Panc1 (cell line): ENCODE data around the gene COG3. TPM values are rescaled to one million over a fixed set of nuclear protein-coding genes. Genes with fewer than 3 reads are reported as not detected.

Experiments
- ATAC-seq: fragments of 200-7000 bp; cut with Tn5 transposase; 2 replicates; pipeline ENCODE4 v1.9.1; 2020; ENCODE audit warnings: mild to moderate bottlenecking, moderate library complexity
- BruUV-seq: library from RNA; stranded (reverse); fragments of 400-500 nt; replicated peaks from 2 replicates; lab custom pipeline; 2021; lab: Mats Ljungman, UMichigan
- CTCF ChIA-PET: fragments of 300-600 bp; sonication (Branson Sonifier 250); formaldehyde crosslinking; loops from one replicate; lab custom pipeline; 2022; ENCODE audit warnings: antibody characterized with exemption; lab: Charles Lee
- POLR2A ChIA-PET: fragments of 300-600 bp; sonication (Branson Sonifier 250); formaldehyde crosslinking; loops from one replicate; lab custom pipeline; 2022; ENCODE audit warnings: antibody characterized with exemption; lab: Charles Lee
- DNase-seq: peaks from one replicate; pipeline ENCODE4 v3.0.0-alpha.2; 2010; ENCODE audit warnings: low read depth, low spot score
- H3K27ac ChIP-seq: 2 replicates; pipeline ENCODE4 v1.5.1; 2011; ENCODE audit warnings: mild to moderate bottlenecking, low read length, inconsistent platforms
- H3K27me3 ChIP-seq: fragments of 200-500 bp; sonication (Bioruptor generic); 2 replicates; pipeline ENCODE4 v1.6.0; 2014; ENCODE audit warnings: low read length, inconsistent platforms; ENCODE audit not compliant: control insufficient read depth, insufficient read depth
- H3K36me3 ChIP-seq: fragments of 200-500 bp; sonication (Bioruptor generic); 2 replicates; pipeline ENCODE4 v1.5.1; 2014; ENCODE audit warnings: inconsistent platforms, mild to moderate bottlenecking, low read length, moderate library complexity; ENCODE audit not compliant: control insufficient read depth, insufficient read depth
- H3K4me1 ChIP-seq: 2 replicates; pipeline ENCODE4 v1.5.1; 2011; ENCODE audit warnings: inconsistent platforms, mild to moderate bottlenecking, low read length, moderate library complexity; ENCODE audit not compliant: control insufficient read depth, insufficient read depth
- H3K4me3 ChIP-seq, 2 experiments: 2 replicates each; pipeline ENCODE4 v1.5.1; 2011 to 2012; ENCODE audit warnings: low read depth in 2 of 2, low read length in 2 of 2, mild to moderate bottlenecking in 2 of 2, inconsistent platforms in 1 of 2, moderate library complexity in 1 of 2
- H3K9me3 ChIP-seq: fragments of 200-500 bp; sonication (Bioruptor generic); 2 replicates; pipeline ENCODE4 v1.5.1; 2014; ENCODE audit warnings: low read depth, mild to moderate bottlenecking, inconsistent platforms, low read length, moderate library complexity; ENCODE audit not compliant: control insufficient read depth, insufficient read depth
- CTCF ChIP-seq: fragments of 450-650 bp; IDR thresholded peaks from 2 replicates; pipeline ENCODE4 v1.5.1; 2017; ENCODE audit warnings: mild to moderate bottlenecking
- POLR2AphosphoS5 ChIP-seq: IDR thresholded peaks from 2 replicates; pipeline ENCODE4 v1.6.1; 2012; ENCODE audit warnings: mild to moderate bottlenecking, low read depth, low read length, moderate library complexity
- REST ChIP-seq, 2 experiments: IDR thresholded peaks; 2 replicates each; pipeline ENCODE4 v1.6.1; 2011 to 2012; ENCODE audit warnings: low read depth in 2 of 2, control low read depth in 1 of 2, low read length in 1 of 2, mild to moderate bottlenecking in 1 of 2, moderate library complexity in 1 of 2; ENCODE audit not compliant: insufficient read depth in 1 of 2
- SIN3A ChIP-seq: IDR thresholded peaks from 2 replicates; pipeline ENCODE4 v1.6.1; 2012; ENCODE audit warnings: low read depth, mild to moderate bottlenecking, low read length, moderate library complexity, borderline replicate concordance; ENCODE audit not compliant: insufficient read depth
- TCF7L2 ChIP-seq: IDR thresholded peaks from 2 replicates; pipeline ENCODE4 v1.6.1; 2011; ENCODE audit warnings: mild to moderate bottlenecking, low read depth, low read length, inconsistent platforms
- in situ Hi-C: cut with HindIII; loops from 2 replicates; pipeline ENCODE4 v1.10.0; 2016; ENCODE audit warnings: low sequenced_read_pairs, low pct_unique_long_range_greater_than_20kb
- intact Hi-C: fragments of 100-400 bp; cut with micrococcal nuclease; formaldehyde crosslinking; loops from one replicate; pipeline ENCODE4 v1.10.0; 2022; ENCODE audit not compliant: unreplicated experiment
- total RNA-seq: library from RNA; stranded (reverse); gene quantifications from one replicate; pipeline ENCODE4 v1.2.1, GENCODE V29; 2021; ENCODE audit not compliant: unreplicated experiment

The COG3 gene
- total RNA-seq, 1 experiment from 2014 or later, result 13.6 TPM

DNA sequence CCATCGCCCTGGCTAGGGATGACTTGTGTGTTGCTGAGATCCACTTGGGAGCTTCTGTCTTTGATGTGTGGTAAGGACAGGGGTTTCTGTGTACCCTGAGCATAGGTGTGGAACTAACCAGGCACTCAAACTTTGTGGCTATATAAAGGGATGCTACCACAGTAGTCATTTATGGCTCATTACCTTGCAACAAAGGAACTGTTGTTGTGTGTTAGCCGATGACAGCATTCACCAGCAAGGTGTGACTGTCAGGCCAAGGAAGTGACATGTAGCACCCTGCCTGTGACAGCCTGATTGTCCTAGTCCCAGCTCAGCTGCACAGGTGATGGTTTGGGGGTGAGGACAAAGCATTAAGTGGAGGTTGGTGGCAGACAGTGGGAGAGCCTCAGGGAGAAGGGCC, 73.6 kb downstream of the COG3 start:
- Histone ChIP-seq H3K36me3 (peaks cover 4% of the 10 kb centered on the region; the same call in 1 of the 2 replicates), H3K27ac (no peak overlapping the region), H3K27me3 (no peaks in the 10 kb centered on the region), H3K4me1 (no peaks in the 10 kb centered on the region), H3K9me3 (no peaks in the 10 kb centered on the region), H3K4me3 (no peak overlapping the region)
- BruUV-seq, result no TSS peak
- TF ChIP-seq REST (IDR thresholded peaks at IDR 0.05; ENCODE audit: insufficient read depth in 1 of 2, low read depth in 2 of 2, low read length in 1 of 2), result no peak
- TF ChIP-seq CTCF, result no peak
- no peak for TF ChIP-seq SIN3A
- TF ChIP-seq POLR2AphosphoS5, result no peak
- TF ChIP-seq TCF7L2, result no peak
- in situ Hi-C loops (no loop called here), intact Hi-C loops (no loop called here)
- DNase-seq (no peak), ATAC-seq (peak; percentile 42; the same call in 1 of the 2 replicates)
- POLR2A ChIA-PET, result no interaction called here
- CTCF ChIA-PET, result no interaction called here

DNA sequence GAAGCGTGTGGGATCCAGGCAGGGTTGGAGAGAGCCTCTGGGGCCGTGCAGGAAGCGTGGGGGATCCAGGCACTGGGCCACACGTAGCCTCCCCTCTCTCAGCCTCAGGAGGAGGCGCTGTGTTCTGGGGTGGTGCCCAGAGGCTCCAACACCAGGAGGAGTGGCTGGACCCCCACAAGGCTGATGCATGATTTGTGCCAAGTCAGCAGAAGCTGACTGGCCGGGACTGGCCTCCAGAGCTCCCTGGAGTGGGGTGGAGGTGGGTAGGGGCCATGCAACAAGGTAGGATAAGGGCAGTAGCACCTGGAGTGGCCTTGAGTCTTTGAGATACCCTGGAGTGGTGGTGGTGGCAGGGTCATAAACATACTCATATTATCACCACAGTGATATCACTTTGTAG, 75.5 kb downstream of the COG3 start:
- intact Hi-C loops (no loop called here), in situ Hi-C loops (no loop called here)
- Histone ChIP-seq H3K27ac (no peak overlapping the region), H3K9me3 (no peaks in the 10 kb centered on the region), H3K36me3 (no peaks in the 10 kb centered on the region), H3K27me3 (no peaks in the 10 kb centered on the region), H3K4me3 (no peak overlapping the region), H3K4me1 (no peaks in the 10 kb centered on the region)
- BruUV-seq, result no TSS peak
- POLR2A ChIA-PET, result no interaction called here
- TF ChIP-seq POLR2AphosphoS5 (no peak), REST (IDR thresholded peaks at IDR 0.05; ENCODE audit: insufficient read depth in 1 of 2, low read depth in 2 of 2, low read length in 1 of 2) (no peak), TCF7L2 (no peak), SIN3A (no peak), CTCF (no peak)
- DNase-seq (no peak), ATAC-seq (no peak)
- CTCF ChIA-PET, result no interaction called here
